HepG2 (cell line): Measurements from ENCODE around the gene NCBP2. TPM values are rescaled to one million over a fixed set of nuclear protein-coding genes. Genes with fewer than 3 reads are reported as not detected.
A peak's percentile ranks its signal among the peaks of the same experiment; 100 is the strongest.

Experiments used
- ADNP ChIP-seq: sonication (generic); formaldehyde crosslinking; IDR thresholded peaks from 2 replicates; pipeline ENCODE4 v1.4.0; 2020; ENCODE audit warnings: missing genetic modification reagents
- CBX5 ChIP-seq: sonication (generic); formaldehyde crosslinking; IDR thresholded peaks from 2 replicates; pipeline ENCODE4 v1.4.0; 2020; ENCODE audit warnings: missing genetic modification reagents, borderline replicate concordance
- ELF1 ChIP-seq: sonication (generic); formaldehyde crosslinking; IDR thresholded peaks from 2 replicates; pipeline ENCODE4 v1.4.0; 2020; ENCODE audit warnings: missing genetic modification reagents
- ERF ChIP-seq: IDR thresholded peaks from 2 replicates; pipeline ENCODE4 v1.6.1; 2018; ENCODE audit warnings: missing biosample characterization, missing genetic modification reagents
- FLYWCH1 ChIP-seq: sonication (generic); formaldehyde crosslinking; IDR thresholded peaks from 2 replicates; pipeline ENCODE4 v1.8.1; 2023; ENCODE audit warnings: mild to moderate bottlenecking, missing genetic modification reagents
- FOXP4 ChIP-seq: sonication (generic); formaldehyde crosslinking; IDR thresholded peaks from 2 replicates; pipeline ENCODE4 v1.4.0; 2020; ENCODE audit warnings: missing genetic modification reagents
- HES4 ChIP-seq: sonication (generic); formaldehyde crosslinking; IDR thresholded peaks from 2 replicates; pipeline ENCODE4 v1.9.0; 2021; ENCODE audit warnings: mild to moderate bottlenecking, missing genetic modification reagents, borderline replicate concordance
- IRF2 ChIP-seq: IDR thresholded peaks from 2 replicates; pipeline ENCODE4 v1.6.1; 2018; ENCODE audit warnings: missing genetic modification reagents, missing compliant biosample characterization
- MAFF ChIP-seq: IDR thresholded peaks from 2 replicates; pipeline ENCODE4 v1.6.1; 2011; ENCODE audit warnings: low read depth, low read length, improper control_type of control experiment
- MAFK ChIP-seq, 2 experiments: IDR thresholded peaks in 1 of 2; conservative IDR thresholded peaks in 1 of 2; 2 replicates each; pipeline ENCODE4 v1.6.1; 2011; ENCODE audit warnings: improper control_type of control experiment in 2 of 2, low read length in 2 of 2
- MIER2 ChIP-seq: IDR thresholded peaks from 2 replicates; pipeline ENCODE4 v1.6.1; 2016; ENCODE audit warnings: missing biosample characterization, missing genetic modification reagents
- MTA3 ChIP-seq: sonication (generic); formaldehyde crosslinking; IDR thresholded peaks from 2 replicates; pipeline ENCODE4 v1.4.0; 2020; ENCODE audit warnings: missing genetic modification reagents
- MTF2 ChIP-seq: sonication (generic); formaldehyde crosslinking; IDR thresholded peaks from 2 replicates; pipeline ENCODE4 v1.5.0; 2020; ENCODE audit warnings: missing genetic modification reagents, borderline replicate concordance
- PBX3 ChIP-seq: sonication (generic); formaldehyde crosslinking; IDR thresholded peaks from 2 replicates; pipeline ENCODE4 v1.8.1; 2023; ENCODE audit warnings: missing genetic modification reagents, inconsistent platforms, borderline replicate concordance
- RBM22 ChIP-seq: fragments of 200-400 bp; formaldehyde crosslinking; optimal IDR thresholded peaks from 2 replicates; pipeline ENCODE3; 2017; ENCODE audit warnings: mild to moderate bottlenecking, low read length, moderate library complexity
- REST ChIP-seq, 2 experiments: IDR thresholded peaks; 2 replicates each; pipeline ENCODE4 v1.6.1; 2011 to 2012; ENCODE audit warnings: low read length in 2 of 2, borderline replicate concordance in 1 of 2, low read depth in 1 of 2, mild to moderate bottlenecking in 1 of 2, moderate library complexity in 1 of 2
- RXRB ChIP-seq: IDR thresholded peaks from 2 replicates; pipeline ENCODE4 v1.6.1; 2016; ENCODE audit warnings: borderline replicate concordance, missing genetic modification reagents, missing compliant biosample characterization
- ZFP36L1 ChIP-seq: sonication (generic); formaldehyde crosslinking; IDR thresholded peaks from 2 replicates; pipeline ENCODE4 v1.8.0; 2022; ENCODE audit warnings: mild to moderate bottlenecking, missing genetic modification reagents, moderate library complexity
- ZFP37 ChIP-seq: sonication (generic); formaldehyde crosslinking; IDR thresholded peaks from 2 replicates; pipeline ENCODE4 v1.4.0; 2020; ENCODE audit warnings: missing genetic modification reagents, borderline replicate concordance
- ZKSCAN1 ChIP-seq: fragments of 150-350 bp; IDR thresholded peaks from 2 replicates; pipeline ENCODE4 v1.6.1; 2014; ENCODE audit warnings: low read length
- ZKSCAN5 ChIP-seq: sonication (generic); formaldehyde crosslinking; IDR thresholded peaks from 2 replicates; pipeline ENCODE4 v1.5.1; 2020; ENCODE audit warnings: mild to moderate bottlenecking, missing genetic modification reagents
- ZMAT3 ChIP-seq: sonication (generic); formaldehyde crosslinking; conservative IDR thresholded peaks from 2 replicates; pipeline ENCODE4 v1.7.0; 2021; ENCODE audit warnings: missing genetic modification reagents
- ZNF557 ChIP-seq: sonication (generic); formaldehyde crosslinking; IDR thresholded peaks from 2 replicates; pipeline ENCODE4 v1.4.0; 2020; ENCODE audit warnings: missing genetic modification reagents
- ZNF703 ChIP-seq: sonication (generic); formaldehyde crosslinking; IDR thresholded peaks from 2 replicates; pipeline ENCODE4 v1.5.1; 2020; ENCODE audit warnings: missing genetic modification reagents, mild to moderate bottlenecking, moderate library complexity, borderline replicate concordance
- ZNF83 ChIP-seq: sonication (generic); formaldehyde crosslinking; IDR thresholded peaks from 2 replicates; pipeline ENCODE4 v1.4.0; 2020; ENCODE audit warnings: missing genetic modification reagents, mild to moderate bottlenecking, borderline replicate concordance
- polyA plus RNA-seq, 8 experiments: library from polyadenylated mRNA; depleted of rRNA in 3 of 8; stranded (reverse) in 7 of 8; unstranded in 1 of 8; fragments of >200 nt; fragmentation: Illumina TruSeq in 4 of 8; extraction: Trizol in 4 of 8; gene quantifications; 2 replicates each; pipeline versions ENCODE4 v1.2.1 to v1.2.3, GENCODE V29; 2011 to 2016; ENCODE audit warnings: low read depth in 4 of 8, missing spikeins in 1 of 8, mixed read lengths in 1 of 8; ENCODE audit not compliant: insufficient read depth in 1 of 8
- total RNA-seq, 5 experiments: library from RNA; depleted of rRNA; stranded (reverse); fragments of >200 nt; fragmentation: Illumina TruSeq; extraction: Trizol; gene quantifications; 2 replicates each; pipeline ENCODE4 v1.2.3, GENCODE V29; 2016; ENCODE audit warnings: low read depth in 1 of 5

The NCBP2 gene
- total and polyA plus RNA-seq, 2 of the 13 experiments (the other 11 are each of a cell fraction or from before 2014, with no cell fraction given), result 58.7 to 95.5 TPM

- TF ChIP-seq PBX3 (CRISPR knock-in tag) (no peak), MAFF (no peak), ERF (peak; percentile 82), IRF2 (CRISPR knock-in tag) (peak; percentile 58), ZMAT3 (no peak), FOXP4 (CRISPR knock-in tag) (peak; percentile 87), ELF1 (no peak), FLYWCH1 (CRISPR knock-in tag) (no peak), ZKSCAN1 (no peak), ZFP36L1 (CRISPR knock-in tag) (no peak), ZNF557 (CRISPR knock-in tag) (no peak), ADNP (CRISPR knock-in tag) (no peak), REST (IDR thresholded peaks at IDR 0.05; ENCODE audit: borderline replicate concordance in 1 of 2, low read depth in 1 of 2, low read length in 2 of 2) (no peak), MAFK (conservative IDR thresholded peaks at IDR 0.05 in 1 of 2, IDR thresholded peaks at IDR 0.05 in 1 of 2; ENCODE audit: low read length in 2 of 2) (no peak), MTA3 (no peak), ZFP37 (CRISPR knock-in tag) (no peak), ZNF703 (CRISPR knock-in tag) (0 out of 2 replicates have a peak, but pooled peaks have one; percentile 35), RBM22 (no peak), HES4 (CRISPR knock-in tag) (no peak), MTF2 (CRISPR knock-in tag) (no peak), MIER2 (0 out of 2 replicates have a peak, but pooled peaks have one; percentile 51), ZKSCAN5 (CRISPR knock-in tag) (0 out of 2 replicates have a peak, but pooled peaks have one; percentile 25), RXRB (CRISPR knock-in tag) (peak; percentile 92), ZNF83 (no peak), CBX5 (CRISPR knock-in tag) (no peak; the same call in 1 of the 2 replicates)
Measured at GRCh38 chr3:196962108-196962929, 20.0 kb upstream of the NCBP2 start (continued).
